Esophagus muscularis mucosa (tissue), 3 donors: Measurements from ENCODE around the gene PDGFA.

Experiments
- POLR2A ChIP-seq: fragments of 450-650 bp; IDR thresholded peaks from one replicate; pipeline ENCODE4 v1.6.1; 2017; ENCODE audit warnings: antibody characterized with exemption, moderate library complexity, mild to moderate bottlenecking, low read depth
- TF ChIP-seq, protein P1 (sequence below), 3 experiments: fragments of 200-600 bp in 2 of 3; fragments of 450-650 bp in 1 of 3; sonication (generic) in 2 of 3; IDR thresholded peaks; one replicate each; pipeline ENCODE4 v1.5.1; 2017 to 2019; ENCODE audit warnings: antibody characterized with exemption in 3 of 3, mild to moderate bottlenecking in 2 of 3, moderate library complexity in 1 of 3

- TF ChIP-seq, protein P1, sequence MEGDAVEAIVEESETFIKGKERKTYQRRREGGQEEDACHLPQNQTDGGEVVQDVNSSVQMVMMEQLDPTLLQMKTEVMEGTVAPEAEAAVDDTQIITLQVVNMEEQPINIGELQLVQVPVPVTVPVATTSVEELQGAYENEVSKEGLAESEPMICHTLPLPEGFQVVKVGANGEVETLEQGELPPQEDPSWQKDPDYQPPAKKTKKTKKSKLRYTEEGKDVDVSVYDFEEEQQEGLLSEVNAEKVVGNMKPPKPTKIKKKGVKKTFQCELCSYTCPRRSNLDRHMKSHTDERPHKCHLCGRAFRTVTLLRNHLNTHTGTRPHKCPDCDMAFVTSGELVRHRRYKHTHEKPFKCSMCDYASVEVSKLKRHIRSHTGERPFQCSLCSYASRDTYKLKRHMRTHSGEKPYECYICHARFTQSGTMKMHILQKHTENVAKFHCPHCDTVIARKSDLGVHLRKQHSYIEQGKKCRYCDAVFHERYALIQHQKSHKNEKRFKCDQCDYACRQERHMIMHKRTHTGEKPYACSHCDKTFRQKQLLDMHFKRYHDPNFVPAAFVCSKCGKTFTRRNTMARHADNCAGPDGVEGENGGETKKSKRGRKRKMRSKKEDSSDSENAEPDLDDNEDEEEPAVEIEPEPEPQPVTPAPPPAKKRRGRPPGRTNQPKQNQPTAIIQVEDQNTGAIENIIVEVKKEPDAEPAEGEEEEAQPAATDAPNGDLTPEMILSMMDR (IDR thresholded peaks at IDR 0.05): no peak
- TF ChIP-seq POLR2A: no peak
These were observed 21.5 kb downstream of the PDGFA start for GRCh38 chr7:497946-498655.
